ENCODE data around the gene CCNB3. TPM values are rescaled to one million over a fixed set of nuclear protein-coding genes. Genes with fewer than 3 reads are reported as not detected.

Gene CCNB3
- total RNA-seq, 4 donors from 2014 or later = 0.60 to 3.9 (median 2.1) TPM

- no peak for DNase-seq (ENCODE audit: low spot score in 2 of 2)
- no peaks in the 10 kb centered on the region for H3K9me3 ChIP-seq
- H3K4me3 ChIP-seq = no peak overlapping the region
- H3K27ac ChIP-seq = no peak overlapping the region
- WGBS, 2 donors = 70 to 85% methylated on average over 4 to 5 of the region's 5 CpGs
- no peak for TF ChIP-seq POLR2A (IDR thresholded peaks at IDR 0.05)
- no peaks in the 10 kb centered on the region for H3K4me1 ChIP-seq
- H3K36me3 ChIP-seq = no peaks in the 10 kb centered on the region
- no peaks in the 10 kb centered on the region for H3K27me3 ChIP-seq
These were observed 38.8 kb upstream of the CCNB3 start for GRCh38 chrX:50165727-50166126.

GRCh38 chrX:50167366-50167765, 37.2 kb upstream of the CCNB3 start:
- DNase-seq (ENCODE audit: low spot score in 2 of 2) = no peak
- TF ChIP-seq EP300 (IDR thresholded peaks at IDR 0.05) (no peak), CTCF (IDR thresholded peaks at IDR 0.05) (no peak), POLR2A (IDR thresholded peaks at IDR 0.05) (no peak)
- no peaks in the 10 kb centered on the region for H3K4me1 ChIP-seq
- 81 to 82% methylated on average over 5 to 7 of the region's 7 CpGs for WGBS, 2 donors
- H3K9me3 ChIP-seq = no peaks in the 10 kb centered on the region
- no peaks in the 10 kb centered on the region for H3K27me3 ChIP-seq
- no peak overlapping the region for H3K27ac ChIP-seq
- no peaks in the 10 kb centered on the region for H3K36me3 ChIP-seq
- no peak overlapping the region for H3K4me3 ChIP-seq

- Histone ChIP-seq H3K4me3 (no peak overlapping the region), H3K9me3 (no peaks in the 10 kb centered on the region), H3K27ac (no peak overlapping the region), H3K4me1 (no peaks in the 10 kb centered on the region), H3K27me3 (no peaks in the 10 kb centered on the region), H3K36me3 (no peaks in the 10 kb centered on the region)
- WGBS, 2 donors = 68 to 73% methylated on average over 5 of the region's 5 CpGs
- no peak for TF ChIP-seq CTCF (IDR thresholded peaks at IDR 0.05)
- TF ChIP-seq POLR2A (IDR thresholded peaks at IDR 0.05) = no peak
- TF ChIP-seq EP300 (IDR thresholded peaks at IDR 0.05) = no peak
- no peak for DNase-seq (ENCODE audit: low spot score in 2 of 2)
These were observed 36.3 kb upstream of the CCNB3 start for GRCh38 chrX:50168241-50168687.

GRCh38 chrX:50169717-50170116, 34.8 kb upstream of the CCNB3 start:
- H3K4me1 ChIP-seq = no peaks in the 10 kb centered on the region
- H3K9me3 ChIP-seq = no peaks in the 10 kb centered on the region
- no peak overlapping the region for H3K27ac ChIP-seq
- no peaks in the 10 kb centered on the region for H3K27me3 ChIP-seq
- 78 to 92% methylated on average over 3 of the region's 3 CpGs for WGBS, 2 donors
- no peak overlapping the region for H3K4me3 ChIP-seq
- no peak for DNase-seq (ENCODE audit: low spot score in 2 of 2)
- no peaks in the 10 kb centered on the region for H3K36me3 ChIP-seq
- TF ChIP-seq EP300 (IDR thresholded peaks at IDR 0.05) (no peak), POLR2A (IDR thresholded peaks at IDR 0.05) (no peak), CTCF (IDR thresholded peaks at IDR 0.05) (no peak)

- 38 to 39% methylated on average over 8 to 10 of the region's 10 CpGs for WGBS, 2 donors
- no peaks in the 10 kb centered on the region for H3K36me3 ChIP-seq
- H3K4me1 ChIP-seq = no peaks in the 10 kb centered on the region
- H3K4me3 ChIP-seq = no peak overlapping the region
- no peak overlapping the region for H3K27ac ChIP-seq
- no peaks in the 10 kb centered on the region for H3K9me3 ChIP-seq
- no peak for TF ChIP-seq POLR2A (IDR thresholded peaks at IDR 0.05)
- TF ChIP-seq CTCF (IDR thresholded peaks at IDR 0.05) = no peak
- no peak for TF ChIP-seq EP300 (IDR thresholded peaks at IDR 0.05)
- H3K27me3 ChIP-seq = no peaks in the 10 kb centered on the region
- DNase-seq (ENCODE audit: low spot score in 2 of 2) = no peak
These were observed 24.3 kb upstream of the CCNB3 start for GRCh38 chrX:50180073-50180940.
